ENCODE measurements around the gene ZNF23. TPM values are rescaled to one million over a fixed set of nuclear protein-coding genes. Genes with fewer than 3 reads are reported as not detected.

Gene ZNF23
- polyA plus RNA-seq, 4 donors, result 13.2 to 20.2 (median 16.8) TPM

- no peak for DNase-seq (ENCODE audit: low read depth in 4 of 4, low spot score in 2 of 4)
Observed at GRCh38 chr16:71472931-71473330, 10.9 kb upstream of the ZNF23 start.

- DNase-seq (ENCODE audit: low read depth in 4 of 4, low spot score in 2 of 4), result no peak
Observed at GRCh38 chr16:71472051-71472450, 10.0 kb upstream of the ZNF23 start.

- peak in 2 of 4 donors; percentile 40 to 41 for DNase-seq (ENCODE audit: low read depth in 4 of 4, low spot score in 2 of 4)
Observed at GRCh38 chr16:71467810-71468209, 5.8 kb upstream of the ZNF23 start.

GRCh38 chr16:71464231-71464630, 2.2 kb upstream of the ZNF23 start:
- DNase-seq (ENCODE audit: low read depth in 4 of 4, low spot score in 2 of 4), result no peak

GRCh38 chr16:71460941-71461340, 1.1 kb downstream of the ZNF23 start:
- DNase-seq (ENCODE audit: low read depth in 4 of 4, low spot score in 2 of 4), result no peak

- DNase-seq (ENCODE audit: low read depth in 4 of 4, low spot score in 2 of 4), result no peak
Observed at GRCh38 chr16:71460236-71460635, 1.8 kb downstream of the ZNF23 start.

GRCh38 chr16:71459510-71459909, 2.5 kb downstream of the ZNF23 start:
- DNase-seq (ENCODE audit: low read depth in 4 of 4, low spot score in 2 of 4), result no peak

- DNase-seq (ENCODE audit: low read depth in 4 of 4, low spot score in 2 of 4), result no peak
Observed at GRCh38 chr16:71456801-71457200, 5.2 kb downstream of the ZNF23 start.

- DNase-seq (ENCODE audit: low read depth in 4 of 4, low spot score in 2 of 4), result no peak
Observed at GRCh38 chr16:71453036-71453435, 9.0 kb downstream of the ZNF23 start.

GRCh38 chr16:71449020-71449419, 13.0 kb downstream of the ZNF23 start:
- no peak for DNase-seq (ENCODE audit: low read depth in 4 of 4, low spot score in 2 of 4)

- no peak for DNase-seq (ENCODE audit: low read depth in 4 of 4, low spot score in 2 of 4)
Observed at GRCh38 chr16:71448274-71448866, 13.7 kb downstream of the ZNF23 start.

GRCh38 chr16:71443714-71444113, 18.3 kb downstream of the ZNF23 start:
- no peak for DNase-seq (ENCODE audit: low read depth in 4 of 4, low spot score in 2 of 4)

- DNase-seq (ENCODE audit: low read depth in 4 of 4, low spot score in 2 of 4), result no peak
Observed at GRCh38 chr16:71442051-71442440, 20.0 kb downstream of the ZNF23 start, which contains the start of gene TLE7. Gene TLE7, minus strand, starts transcription at chr16:71442054. Its CDS starts 8,730 bp downstream, at chr16:71433324.

GRCh38 chr16:71441348-71442050, 20.5 kb downstream of the ZNF23 start:
- DNase-seq (ENCODE audit: low read depth in 4 of 4, low spot score in 2 of 4), result no peak

- no peak for DNase-seq (ENCODE audit: low read depth in 4 of 4, low spot score in 2 of 4)
Observed at GRCh38 chr16:71440669-71441347, 21.2 kb downstream of the ZNF23 start.

- no peak for DNase-seq (ENCODE audit: low read depth in 4 of 4, low spot score in 2 of 4)
Observed at GRCh38 chr16:71439523-71439922, 22.5 kb downstream of the ZNF23 start.

GRCh38 chr16:71436473-71436872, 25.6 kb downstream of the ZNF23 start:
- no peak for DNase-seq (ENCODE audit: low read depth in 4 of 4, low spot score in 2 of 4)

GRCh38 chr16:71432906-71433305, 29.1 kb downstream of the ZNF23 start:
- no peak for DNase-seq (ENCODE audit: low read depth in 4 of 4, low spot score in 2 of 4)

- no peak for DNase-seq (ENCODE audit: low read depth in 4 of 4, low spot score in 2 of 4)
Observed at GRCh38 chr16:71431991-71432390, 30.1 kb downstream of the ZNF23 start.

- no peak for DNase-seq (ENCODE audit: low read depth in 4 of 4, low spot score in 2 of 4)
Observed at GRCh38 chr16:71431176-71431575, 30.9 kb downstream of the ZNF23 start.

- DNase-seq (ENCODE audit: low read depth in 4 of 4, low spot score in 2 of 4), result no peak
Observed at GRCh38 chr16:71430744-71431143, 31.3 kb downstream of the ZNF23 start.

- DNase-seq (ENCODE audit: low read depth in 4 of 4, low spot score in 2 of 4), result no peak
Observed at GRCh38 chr16:71429581-71429980, 32.5 kb downstream of the ZNF23 start.

Data from left renal cortex interstitium (tissue), 4 donors.